ENCODE results near the gene COX10.
"Not testable (repeated sequence)": the region's sequence is repeated elsewhere in the genome, so short reads cannot be mapped to it uniquely, and the experiment has no call there.

COX10 gene

GRCh38 chr17:14069251-14070021 lies at the start of gene COX10:
Gene COX10 (plus strand): TSS chr17:14069504. CDS start chr17:14069606, 102 bp downstream.
- H3K9ac ChIP-seq (ENCODE audit: low read depth, low read length): peak within 1 kb of the TSS; percentile 91
- H3K36me3 ChIP-seq (ENCODE audit: insufficient read depth, low read length): no peaks in the 10 kb centered on the region
- H3K9me3 ChIP-seq (ENCODE audit: control insufficient read depth, insufficient read depth, low read length): no peaks in the 10 kb centered on the region
- 0 out of 2 replicates have a peak, but pooled peaks cover 4% of the 10 kb centered on the region for H3K4me1 ChIP-seq (ENCODE audit: insufficient read depth, low read length)

GRCh38 chr17:14021651-14022294 lies 47.5 kb upstream of the COX10 start:
- not testable (repeated sequence) for H3K36me3 ChIP-seq (ENCODE audit: insufficient read depth, low read length); H3K9ac ChIP-seq (ENCODE audit: low read depth, low read length); H3K4me1 ChIP-seq (ENCODE audit: insufficient read depth, low read length); H3K9me3 ChIP-seq (ENCODE audit: control insufficient read depth, insufficient read depth, low read length)

- not testable (repeated sequence) for H3K9me3 ChIP-seq (ENCODE audit: control insufficient read depth, insufficient read depth, low read length); H3K4me1 ChIP-seq (ENCODE audit: insufficient read depth, low read length); H3K36me3 ChIP-seq (ENCODE audit: insufficient read depth, low read length); H3K9ac ChIP-seq (ENCODE audit: low read depth, low read length)
Observed at GRCh38 chr17:14029755-14030154, 39.5 kb upstream of the COX10 start.

- Histone ChIP-seq H3K9ac (ENCODE audit: low read depth, low read length) (no peak overlapping the region), H3K36me3 (ENCODE audit: insufficient read depth, low read length) (peaks cover 8% of the 10 kb centered on the region), H3K9me3 (ENCODE audit: control insufficient read depth, insufficient read depth, low read length) (no peaks in the 10 kb centered on the region), H3K4me1 (ENCODE audit: insufficient read depth, low read length) (no peaks in the 10 kb centered on the region)
Observed at GRCh38 chr17:14032234-14032633, 37.1 kb upstream of the COX10 start.

GRCh38 chr17:14033166-14033565 lies 36.1 kb upstream of the COX10 start:
- Histone ChIP-seq H3K4me1 (ENCODE audit: insufficient read depth, low read length) (no peaks in the 10 kb centered on the region), H3K36me3 (ENCODE audit: insufficient read depth, low read length) (peaks cover 8% of the 10 kb centered on the region), H3K9me3 (ENCODE audit: control insufficient read depth, insufficient read depth, low read length) (no peaks in the 10 kb centered on the region), H3K9ac (ENCODE audit: low read depth, low read length) (no peak overlapping the region)

GRCh38 chr17:14037453-14037852 lies 31.9 kb upstream of the COX10 start:
- H3K36me3 ChIP-seq (ENCODE audit: insufficient read depth, low read length): peaks cover 8% of the 10 kb centered on the region
- no peaks in the 10 kb centered on the region for H3K4me1 ChIP-seq (ENCODE audit: insufficient read depth, low read length)
- H3K9ac ChIP-seq (ENCODE audit: low read depth, low read length): no peak overlapping the region
- H3K9me3 ChIP-seq (ENCODE audit: control insufficient read depth, insufficient read depth, low read length): no peaks in the 10 kb centered on the region

GRCh38 chr17:14038206-14038605 lies 31.1 kb upstream of the COX10 start:
- Histone ChIP-seq H3K9ac (ENCODE audit: low read depth, low read length) (no peak overlapping the region), H3K4me1 (ENCODE audit: insufficient read depth, low read length) (no peaks in the 10 kb centered on the region), H3K9me3 (ENCODE audit: control insufficient read depth, insufficient read depth, low read length) (no peaks in the 10 kb centered on the region), H3K36me3 (ENCODE audit: insufficient read depth, low read length) (peaks cover 6% of the 10 kb centered on the region)

GRCh38 chr17:14042411-14042810 lies 26.9 kb upstream of the COX10 start:
- H3K36me3 ChIP-seq (ENCODE audit: insufficient read depth, low read length): no peaks in the 10 kb centered on the region
- no peak overlapping the region for H3K9ac ChIP-seq (ENCODE audit: low read depth, low read length)
- no peaks in the 10 kb centered on the region for H3K4me1 ChIP-seq (ENCODE audit: insufficient read depth, low read length)
- no peaks in the 10 kb centered on the region for H3K9me3 ChIP-seq (ENCODE audit: control insufficient read depth, insufficient read depth, low read length)

- H3K4me1 ChIP-seq (ENCODE audit: insufficient read depth, low read length): no peaks in the 10 kb centered on the region
- no peaks in the 10 kb centered on the region for H3K9me3 ChIP-seq (ENCODE audit: control insufficient read depth, insufficient read depth, low read length)
- no peaks in the 10 kb centered on the region for H3K36me3 ChIP-seq (ENCODE audit: insufficient read depth, low read length)
- no peak overlapping the region for H3K9ac ChIP-seq (ENCODE audit: low read depth, low read length)
Observed at GRCh38 chr17:14044702-14045101, 24.6 kb upstream of the COX10 start.

- no peaks in the 10 kb centered on the region for H3K4me1 ChIP-seq (ENCODE audit: insufficient read depth, low read length)
- H3K36me3 ChIP-seq (ENCODE audit: insufficient read depth, low read length): no peaks in the 10 kb centered on the region
- H3K9ac ChIP-seq (ENCODE audit: low read depth, low read length): no peak overlapping the region
- H3K9me3 ChIP-seq (ENCODE audit: control insufficient read depth, insufficient read depth, low read length): no peaks in the 10 kb centered on the region
Observed at GRCh38 chr17:14046978-14047377, 22.3 kb upstream of the COX10 start.

GRCh38 chr17:14047591-14047990 lies 21.7 kb upstream of the COX10 start:
- H3K36me3 ChIP-seq (ENCODE audit: insufficient read depth, low read length): no peaks in the 10 kb centered on the region
- no peaks in the 10 kb centered on the region for H3K4me1 ChIP-seq (ENCODE audit: insufficient read depth, low read length)
- H3K9ac ChIP-seq (ENCODE audit: low read depth, low read length): no peak overlapping the region
- no peaks in the 10 kb centered on the region for H3K9me3 ChIP-seq (ENCODE audit: control insufficient read depth, insufficient read depth, low read length)

- Histone ChIP-seq H3K36me3 (ENCODE audit: insufficient read depth, low read length) (no peaks in the 10 kb centered on the region), H3K9me3 (ENCODE audit: control insufficient read depth, insufficient read depth, low read length) (no peaks in the 10 kb centered on the region), H3K9ac (ENCODE audit: low read depth, low read length) (no peak overlapping the region), H3K4me1 (ENCODE audit: insufficient read depth, low read length) (no peaks in the 10 kb centered on the region)
Observed at GRCh38 chr17:14048169-14048568, 21.1 kb upstream of the COX10 start.

GRCh38 chr17:14050616-14051015 lies 18.7 kb upstream of the COX10 start:
- H3K36me3 ChIP-seq (ENCODE audit: insufficient read depth, low read length): no peaks in the 10 kb centered on the region
- no peaks in the 10 kb centered on the region for H3K9me3 ChIP-seq (ENCODE audit: control insufficient read depth, insufficient read depth, low read length)
- no peak overlapping the region for H3K9ac ChIP-seq (ENCODE audit: low read depth, low read length)
- no peaks in the 10 kb centered on the region for H3K4me1 ChIP-seq (ENCODE audit: insufficient read depth, low read length)

GRCh38 chr17:14051692-14052091 lies 17.6 kb upstream of the COX10 start:
- H3K4me1 ChIP-seq (ENCODE audit: insufficient read depth, low read length): no peaks in the 10 kb centered on the region
- 0 out of 2 replicates have a peak, but pooled peaks cover 2% of the 10 kb centered on the region for H3K9me3 ChIP-seq (ENCODE audit: control insufficient read depth, insufficient read depth, low read length)
- no peak overlapping the region for H3K9ac ChIP-seq (ENCODE audit: low read depth, low read length)
- H3K36me3 ChIP-seq (ENCODE audit: insufficient read depth, low read length): no peaks in the 10 kb centered on the region
